ENCODE data around the gene CAPG.

Gene CAPG

GRCh38 chr2:85421260-85422071 is 11.3 kb upstream of the CAPG start:
- no peak overlapping the region for H3K4me3 ChIP-seq (ENCODE audit: low read depth, low read length)
- TF ChIP-seq CTCF (IDR thresholded peaks at IDR 0.05; ENCODE audit: low read depth, low read length, missing control alignments): no peak
- no peak for DNase-seq (ENCODE audit: low read depth)
- in situ Hi-C loops (cut with HindIII; ENCODE audit: low sequenced_read_pairs): loop anchor here (5.0 kb wide), 1 partner anchor 116 kb away; the partner anchor contains the start of gene MAT2A

- TF ChIP-seq CTCF (IDR thresholded peaks at IDR 0.05; ENCODE audit: low read depth, low read length, missing control alignments): peak; percentile 92
- DNase-seq (ENCODE audit: low read depth): peak; percentile 24
- in situ Hi-C loops (cut with HindIII; ENCODE audit: low sequenced_read_pairs): loop anchor here (5.0 kb wide), 1 partner anchor 117 kb away; the partner anchor contains the start of gene MAT2A
- no peak overlapping the region for H3K4me3 ChIP-seq (ENCODE audit: low read depth, low read length)
Observed at GRCh38 chr2:85420536-85421259, 10.5 kb upstream of the CAPG start.

- DNase-seq (ENCODE audit: low read depth): no peak
- peak overlapping the region; percentile 64 for H3K4me3 ChIP-seq (ENCODE audit: low read depth, low read length)
- in situ Hi-C loops (cut with HindIII; ENCODE audit: low sequenced_read_pairs): no loop called here
- no peak for TF ChIP-seq CTCF (IDR thresholded peaks at IDR 0.05; ENCODE audit: low read depth, low read length, missing control alignments)
Observed at GRCh38 chr2:85419009-85419675, 9.0 kb upstream of the CAPG start.

- in situ Hi-C loops (cut with HindIII; ENCODE audit: low sequenced_read_pairs): no loop called here
Observed at GRCh38 chr2:85418132-85419008, 8.2 kb upstream of the CAPG start, which contains the start of gene SH2D6. Gene SH2D6, plus strand, starts transcription at chr2:85418714. Its CDS starts 10,752 bp downstream, at chr2:85429466.

GRCh38 chr2:85415980-85416650 is 5.9 kb upstream of the CAPG start:
- no peak for DNase-seq (ENCODE audit: low read depth)
- in situ Hi-C loops (cut with HindIII; ENCODE audit: low sequenced_read_pairs): no loop called here
- H3K4me3 ChIP-seq (ENCODE audit: low read depth, low read length): no peak overlapping the region
- no peak for TF ChIP-seq CTCF (IDR thresholded peaks at IDR 0.05; ENCODE audit: low read depth, low read length, missing control alignments)

More at GRCh38 chr2:85418132-85419008, 8.2 kb upstream of the CAPG start, which contains the start of gene SH2D6:
- TF ChIP-seq CTCF (IDR thresholded peaks at IDR 0.05; ENCODE audit: low read depth, low read length, missing control alignments): no peak
- H3K4me3 ChIP-seq (ENCODE audit: low read depth, low read length): peak within 1 kb of the TSS; percentile 64
- DNase-seq (ENCODE audit: low read depth): peak; percentile 37

Data from astrocyte of the cerebellum (primary cell).